Stimulated activated naive CD4-positive, alpha-beta T cell (primary cell): ENCODE data around the gene PCDHA4.
"Not testable (repeated sequence)": the region's sequence is repeated elsewhere in the genome, so short reads cannot be mapped to it uniquely, and the experiment has no call there.

Source experiments
- DNase-seq, 6 experiments: peaks; one replicate each; lab custom pipeline; 2025; lab: John Stamatoyannopoulos, UW

The PCDHA4 gene

DNA sequence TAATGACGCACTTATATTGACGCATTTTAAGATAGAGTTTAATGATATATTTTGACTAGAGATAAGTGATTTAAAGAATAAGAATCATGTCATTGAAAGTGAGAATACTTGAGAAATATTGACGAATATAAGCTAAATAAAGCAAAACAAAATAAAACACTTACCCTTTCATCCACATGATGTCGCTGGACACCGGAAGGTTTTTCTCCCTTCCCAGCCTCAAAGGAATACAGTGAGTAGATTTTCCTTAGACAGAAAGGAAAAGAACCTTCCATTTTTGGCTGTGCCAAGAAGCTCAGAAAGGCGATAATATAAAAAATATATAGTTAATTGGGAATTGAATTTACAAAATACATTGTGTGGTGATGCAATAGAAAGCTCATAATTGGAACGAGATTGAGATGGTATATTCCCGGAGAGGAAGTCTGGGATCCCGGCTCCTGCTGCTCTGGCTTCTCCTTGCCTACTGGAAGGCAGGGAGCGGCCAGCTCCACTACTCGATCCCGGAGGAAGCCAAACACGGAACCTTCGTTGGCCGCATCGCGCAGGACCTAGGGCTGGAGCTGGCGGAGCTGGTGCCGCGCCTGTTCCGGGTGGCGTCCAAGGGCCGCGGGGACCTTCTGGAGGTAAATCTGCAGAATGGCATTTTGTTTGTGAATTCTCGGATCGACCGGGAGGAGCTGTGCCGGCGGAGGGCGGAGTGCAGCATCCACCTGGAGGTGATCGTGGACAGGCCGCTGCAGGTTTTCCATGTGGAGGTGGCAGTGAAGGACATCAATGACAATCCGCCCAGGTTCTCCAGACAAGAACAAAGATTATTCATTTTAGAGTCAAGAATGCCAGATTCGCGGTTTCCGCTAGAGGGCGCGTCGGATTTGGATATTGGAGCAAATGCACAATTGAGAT is 14.8 kb downstream of the PCDHA4 start, which contains the start of gene PCDHA5:
Gene PCDHA5 (plus strand): TSS at position 239 of the 906 bp plus-strand sequence.
- DNase-seq, result no peak

DNA sequence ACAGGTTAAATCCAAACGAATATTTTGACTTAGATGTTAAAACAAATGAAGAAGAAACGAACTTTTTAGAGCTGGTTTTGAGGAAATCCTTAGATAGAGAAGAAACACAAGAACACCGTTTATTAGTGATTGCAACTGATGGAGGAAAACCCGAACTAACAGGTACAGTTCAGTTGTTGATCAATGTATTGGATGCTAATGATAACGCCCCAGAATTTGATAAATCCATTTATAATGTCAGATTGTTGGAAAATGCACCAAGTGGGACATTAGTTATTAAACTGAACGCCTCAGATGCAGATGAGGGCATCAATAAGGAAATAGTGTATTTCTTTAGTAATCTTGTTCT is 15.4 kb downstream of the PCDHA4 start:
- DNase-seq, result no peak

GRCh38 chr5:140822969-140823368 is 16.1 kb downstream of the PCDHA4 start:
- not testable (repeated sequence) for DNase-seq

GRCh38 chr5:140823475-140823874 is 16.6 kb downstream of the PCDHA4 start:
- DNase-seq, result no peak

DNA sequence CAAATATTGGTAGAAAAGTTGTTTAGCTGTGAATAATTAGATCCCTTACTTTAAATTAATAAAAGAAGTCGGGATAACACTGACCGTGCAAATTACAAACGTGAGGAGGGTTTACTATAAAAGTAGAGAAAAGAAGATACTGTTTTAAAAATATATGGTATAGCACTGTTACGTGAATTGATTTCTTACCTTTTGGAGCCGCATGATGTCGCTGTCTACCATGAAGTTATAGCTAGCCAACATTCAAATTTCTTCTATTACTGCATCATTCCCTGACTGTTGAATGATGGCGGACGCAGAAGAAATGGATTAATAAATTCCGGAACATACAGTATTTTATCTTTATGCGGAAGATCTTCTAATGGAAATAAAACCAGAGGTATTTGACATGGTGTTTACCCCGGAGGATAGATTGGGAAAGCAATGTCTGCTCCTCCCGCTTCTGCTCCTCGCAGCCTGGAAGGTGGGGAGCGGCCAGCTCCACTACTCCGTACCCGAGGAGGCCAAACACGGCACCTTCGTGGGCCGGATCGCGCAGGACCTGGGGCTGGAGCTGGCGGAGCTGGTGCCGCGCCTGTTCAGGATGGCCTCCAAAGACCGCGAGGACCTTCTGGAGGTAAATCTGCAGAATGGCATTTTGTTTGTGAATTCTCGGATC is 21.0 kb downstream of the PCDHA4 start, which contains the start of gene PCDHA6:
Gene PCDHA6 (plus strand): TSS at position 257 of the 658 bp plus-strand sequence. CDS start 132 bp downstream, at position 389.
- no peak for DNase-seq

DNA sequence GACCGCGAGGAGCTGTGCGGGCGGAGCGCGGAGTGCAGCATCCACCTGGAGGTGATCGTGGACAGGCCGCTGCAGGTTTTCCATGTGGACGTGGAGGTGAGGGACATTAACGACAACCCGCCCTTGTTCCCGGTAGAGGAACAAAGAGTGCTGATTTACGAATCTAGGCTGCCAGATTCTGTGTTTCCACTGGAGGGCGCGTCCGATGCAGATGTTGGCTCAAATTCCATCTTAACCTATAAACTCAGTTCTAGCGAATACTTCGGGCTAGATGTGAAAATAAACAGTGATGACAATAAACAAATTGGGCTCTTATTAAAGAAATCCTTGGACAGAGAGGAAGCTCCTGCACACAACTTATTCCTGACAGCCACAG is 21.5 kb downstream of the PCDHA4 start:
- DNase-seq, result no peak

GRCh38 chr5:140829511-140830501 is 22.9 kb downstream of the PCDHA4 start:
- DNase-seq, result not testable (repeated sequence)

GRCh38 chr5:140833993-140834392 is 27.1 kb downstream of the PCDHA4 start, which contains the start of gene PCDHA7:
Gene PCDHA7, plus strand, starts transcription at chr5:140834269. Its CDS starts 115 bp downstream, at chr5:140834384.
- DNase-seq, result no peak

DNA sequence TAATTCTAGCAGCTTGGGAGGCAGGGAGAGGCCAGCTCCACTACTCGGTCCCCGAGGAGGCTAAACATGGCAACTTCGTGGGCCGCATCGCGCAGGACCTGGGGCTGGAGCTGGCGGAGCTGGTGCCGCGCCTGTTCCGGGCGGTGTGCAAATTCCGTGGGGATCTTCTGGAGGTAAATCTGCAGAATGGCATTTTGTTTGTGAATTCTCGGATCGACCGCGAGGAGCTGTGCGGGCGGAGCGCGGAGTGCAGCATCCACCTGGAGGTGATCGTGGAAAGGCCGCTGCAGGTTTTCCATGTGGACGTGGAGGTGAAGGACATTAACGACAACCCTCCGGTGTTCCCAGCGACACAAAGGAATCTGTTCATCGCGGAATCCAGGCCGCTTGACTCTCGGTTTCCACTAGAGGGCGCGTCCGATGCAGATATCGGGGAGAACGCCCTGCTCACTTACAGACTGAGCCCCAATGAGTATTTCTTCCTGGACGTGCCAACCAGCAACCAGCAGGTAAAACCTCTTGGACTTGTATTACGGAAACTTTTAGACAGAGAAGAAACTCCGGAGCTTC is 27.7 kb downstream of the PCDHA4 start:
- DNase-seq, result not testable (repeated sequence)

GRCh38 chr5:140835622-140836510 is 29.0 kb downstream of the PCDHA4 start:
- DNase-seq, result no peak

- DNase-seq, result no peak
Measured at GRCh38 chr5:140840978-140841962, 34.4 kb downstream of the PCDHA4 start, which contains the start of gene PCDHA8. Gene PCDHA8, plus strand, starts transcription at chr5:140841187. Its CDS starts 135 bp downstream, at chr5:140841322.

GRCh38 chr5:140842798-140843733 is 36.2 kb downstream of the PCDHA4 start:
- no peak for DNase-seq

DNA sequence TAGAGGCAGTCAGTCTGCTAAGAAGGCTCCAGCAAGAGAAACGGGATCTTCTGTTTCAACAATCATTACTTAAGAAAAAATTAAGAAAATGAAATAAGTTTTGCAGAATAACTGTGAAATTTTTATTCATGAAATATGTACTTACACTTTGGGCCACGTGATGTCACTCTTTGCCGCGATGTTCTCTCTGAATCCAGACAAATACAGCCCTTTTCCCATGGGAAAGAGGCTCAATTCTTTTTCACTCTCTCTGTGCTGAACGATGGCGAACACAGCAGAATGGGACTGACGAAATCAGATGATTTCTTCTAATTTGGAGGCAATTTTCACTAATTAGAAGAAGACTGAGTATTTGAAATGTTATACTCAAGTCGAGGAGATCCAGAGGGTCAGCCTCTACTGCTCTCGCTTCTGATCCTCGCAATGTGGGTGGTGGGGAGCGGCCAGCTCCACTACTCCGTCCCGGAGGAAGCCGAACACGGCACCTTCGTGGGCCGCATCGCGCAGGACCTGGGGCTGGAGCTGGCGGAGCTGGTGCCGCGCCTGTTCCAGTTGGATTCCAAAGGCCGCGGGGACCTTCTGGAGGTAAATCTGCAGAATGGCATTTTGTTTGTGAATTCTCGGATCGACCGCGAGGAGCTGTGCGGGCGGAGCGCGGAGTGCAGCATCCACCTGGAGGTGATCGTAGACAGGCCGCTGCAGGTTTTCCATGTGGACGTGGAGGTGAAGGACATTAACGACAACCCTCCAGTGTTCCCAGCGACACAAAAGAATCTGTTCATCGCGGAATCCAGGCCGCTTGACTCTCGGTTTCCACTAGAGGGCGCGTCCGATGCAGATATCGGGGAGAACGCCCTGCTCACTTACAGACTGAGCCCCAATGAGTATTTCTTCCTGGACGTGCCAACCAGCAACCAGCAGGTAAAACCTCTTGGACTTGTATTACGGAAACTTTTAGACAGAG is 41.6 kb downstream of the PCDHA4 start, which contains the start of gene PCDHA9:
Gene PCDHA9 (plus strand): TSS at position 244 of the 964 bp plus-strand sequence. CDS start 114 bp downstream, at position 358.
- not testable (repeated sequence) for DNase-seq

DNA sequence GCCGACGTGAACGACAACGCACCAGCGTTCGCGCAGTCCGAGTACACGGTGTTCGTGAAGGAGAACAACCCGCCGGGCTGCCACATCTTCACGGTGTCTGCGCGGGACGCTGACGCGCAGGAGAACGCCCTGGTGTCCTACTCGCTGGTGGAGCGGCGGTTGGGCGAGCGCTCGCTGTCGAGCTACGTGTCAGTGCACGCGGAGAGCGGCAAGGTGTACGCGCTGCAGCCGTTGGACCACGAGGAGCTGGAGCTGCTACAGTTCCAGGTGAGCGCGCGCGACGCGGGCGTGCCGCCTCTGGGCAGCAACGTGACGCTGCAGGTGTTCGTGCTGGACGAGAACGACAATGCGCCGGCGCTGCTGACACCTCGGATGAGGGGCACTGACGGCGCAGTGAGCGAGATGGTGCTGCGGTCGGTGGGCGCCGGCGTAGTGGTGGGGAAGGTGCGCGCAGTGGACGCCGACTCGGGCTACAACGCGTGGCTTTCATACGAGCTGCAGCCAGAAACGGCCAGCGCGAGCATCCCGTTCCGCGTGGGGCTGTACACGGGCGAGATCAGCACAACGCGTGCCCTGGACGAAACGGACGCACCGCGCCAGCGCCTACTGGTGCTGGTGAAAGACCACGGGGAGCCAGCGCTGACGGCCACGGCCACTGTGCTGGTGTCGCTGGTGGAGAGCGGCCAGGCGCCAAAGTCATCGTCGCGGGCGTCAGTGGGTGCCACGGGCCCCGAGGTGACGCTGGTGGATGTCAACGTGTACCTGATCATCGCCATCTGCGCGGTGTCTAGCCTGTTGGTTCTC is 43.2 kb downstream of the PCDHA4 start:
- not testable (repeated sequence) for DNase-seq
